Suprapubic skin (tissue), 4 donors: Measurements from ENCODE around the gene JHY. TPM values are rescaled to one million over a fixed set of nuclear protein-coding genes. Genes with fewer than 3 reads are reported as not detected.
A peak's percentile ranks its signal among the peaks of the same experiment; 100 is the strongest.

Experiments
- DNase-seq, 2 donors: peaks; one replicate each; pipeline ENCODE4 v3.0.0-alpha.2; 2019; ENCODE audit warnings: low spot score in 2 of 2
- H3K27ac ChIP-seq: fragments of 200-600 bp; sonication (generic); one replicate; pipeline ENCODE4 v1.5.1; 2019
- H3K27me3 ChIP-seq: fragments of 200-600 bp; sonication (generic); one replicate; pipeline ENCODE4 v1.5.1; 2019
- H3K36me3 ChIP-seq: fragments of 200-600 bp; sonication (generic); one replicate; pipeline ENCODE4 v1.5.1; 2019
- H3K4me1 ChIP-seq: fragments of 200-600 bp; sonication (generic); one replicate; pipeline ENCODE4 v1.5.1; 2019
- H3K4me3 ChIP-seq: fragments of 200-600 bp; sonication (generic); one replicate; pipeline ENCODE4 v1.5.1; 2019; ENCODE audit warnings: mild to moderate bottlenecking
- H3K9me3 ChIP-seq: fragments of 200-600 bp; sonication (generic); one replicate; pipeline ENCODE4 v1.5.1; 2019
- CTCF ChIP-seq, 2 donors: fragments of 200-600 bp in 1 of 2; fragments of 450-650 bp in 1 of 2; sonication (generic) in 1 of 2; IDR thresholded peaks; one replicate each; pipeline ENCODE4 v1.5.1; 2016 to 2019; ENCODE audit warnings: antibody characterized with exemption in 2 of 2, mild to moderate bottlenecking in 1 of 2, moderate library complexity in 1 of 2
- EP300 ChIP-seq: sonication (generic); formaldehyde crosslinking; IDR thresholded peaks from one replicate; pipeline ENCODE4 v1.6.1; 2017; ENCODE audit warnings: antibody characterized with exemption
- POLR2A ChIP-seq, 2 donors: fragments of 450-650 bp; IDR thresholded peaks; one replicate each; pipeline ENCODE4 v1.6.1; 2017; ENCODE audit warnings: antibody characterized with exemption in 2 of 2, mild to moderate bottlenecking in 2 of 2, moderate library complexity in 2 of 2
- POLR2AphosphoS5 ChIP-seq, 3 donors: sonication (generic); formaldehyde crosslinking; IDR thresholded peaks; one replicate each; pipeline ENCODE4 v1.6.1; 2017; ENCODE audit warnings: antibody characterized with exemption in 3 of 3
- WGBS: methylation state at CpG from one replicate; pipeline ENCODE4 v1.1.5; 2018; 5-methylcytosine and 5-hydroxymethylcytosine counted together
- total RNA-seq, 4 donors: library from RNA; depleted of rRNA; stranded (reverse); fragments of >200 nt; gene quantifications; one replicate each; pipeline ENCODE4 v1.1.0, GENCODE V29; 2016

Gene JHY
- total RNA-seq, 4 donors from 2014 or later: 2.5 to 7.6 (median 3.9) TPM

GRCh38 chr11:122872046-122872445, 10.5 kb upstream of the JHY start:
- Histone ChIP-seq H3K4me3 (no peak overlapping the region), H3K9me3 (no peaks in the 10 kb centered on the region), H3K36me3 (no peaks in the 10 kb centered on the region), H3K27me3 (no peaks in the 10 kb centered on the region), H3K27ac (no peak overlapping the region), H3K4me1 (no peaks in the 10 kb centered on the region)
- DNase-seq: no peak
- no peak for TF ChIP-seq POLR2A (IDR thresholded peaks at IDR 0.05)
- no peak for TF ChIP-seq POLR2AphosphoS5 (IDR thresholded peaks at IDR 0.05)
- TF ChIP-seq EP300: no peak
- TF ChIP-seq CTCF (IDR thresholded peaks at IDR 0.05): no peak
- WGBS: 80% methylated on average over 3 of the region's 3 CpGs

- H3K4me3 ChIP-seq: no peak overlapping the region
- TF ChIP-seq POLR2AphosphoS5 (IDR thresholded peaks at IDR 0.05): no peak
- TF ChIP-seq CTCF (IDR thresholded peaks at IDR 0.05): no peak
- TF ChIP-seq POLR2A (IDR thresholded peaks at IDR 0.05): no peak
- TF ChIP-seq EP300: no peak
- H3K27me3 ChIP-seq: no peaks in the 10 kb centered on the region
- WGBS: 77% methylated on average over 7 of the region's 7 CpGs
- no peaks in the 10 kb centered on the region for H3K9me3 ChIP-seq
- no peak overlapping the region for H3K27ac ChIP-seq
- no peaks in the 10 kb centered on the region for H3K4me1 ChIP-seq
- no peaks in the 10 kb centered on the region for H3K36me3 ChIP-seq
- no peak for DNase-seq
These were observed 7.6 kb upstream of the JHY start for GRCh38 chr11:122874991-122875390.

- TF ChIP-seq POLR2AphosphoS5 (IDR thresholded peaks at IDR 0.05): no peak
- TF ChIP-seq POLR2A (IDR thresholded peaks at IDR 0.05): no peak
- TF ChIP-seq CTCF (IDR thresholded peaks at IDR 0.05): no peak
- TF ChIP-seq EP300: no peak
- 88% methylated on average over 5 of the region's 5 CpGs for WGBS
- H3K36me3 ChIP-seq: no peaks in the 10 kb centered on the region
- H3K27me3 ChIP-seq: no peaks in the 10 kb centered on the region
- DNase-seq: no peak
- H3K4me1 ChIP-seq: peaks cover 4% of the 10 kb centered on the region
- H3K27ac ChIP-seq: no peak overlapping the region
- H3K4me3 ChIP-seq: no peak overlapping the region
- no peaks in the 10 kb centered on the region for H3K9me3 ChIP-seq
These were observed 4.8 kb upstream of the JHY start for GRCh38 chr11:122877732-122878131.

- Histone ChIP-seq H3K4me3 (no peak overlapping the region), H3K36me3 (no peaks in the 10 kb centered on the region), H3K27ac (no peak overlapping the region), H3K4me1 (peaks cover 4% of the 10 kb centered on the region), H3K27me3 (no peaks in the 10 kb centered on the region), H3K9me3 (no peaks in the 10 kb centered on the region)
- DNase-seq: no peak
- TF ChIP-seq EP300: no peak
- no peak for TF ChIP-seq POLR2A (IDR thresholded peaks at IDR 0.05)
- TF ChIP-seq CTCF (IDR thresholded peaks at IDR 0.05): no peak
- TF ChIP-seq POLR2AphosphoS5 (IDR thresholded peaks at IDR 0.05): no peak
- WGBS: 39% methylated on average over 4 of the region's 4 CpGs
These were observed 2.8 kb upstream of the JHY start for GRCh38 chr11:122879785-122880184.

GRCh38 chr11:122882857-122883645, 492 bp downstream of the JHY start:
- Histone ChIP-seq H3K36me3 (no peaks in the 10 kb centered on the region), H3K27me3 (no peaks in the 10 kb centered on the region), H3K9me3 (no peaks in the 10 kb centered on the region), H3K4me3 (peak overlapping the region; percentile 75), H3K27ac (peak overlapping the region; percentile 87), H3K4me1 (peaks cover 4% of the 10 kb centered on the region)
- DNase-seq: peak; percentile 71 to 81
- TF ChIP-seq POLR2A (IDR thresholded peaks at IDR 0.05): no peak
- no peak for TF ChIP-seq POLR2AphosphoS5 (IDR thresholded peaks at IDR 0.05)
- TF ChIP-seq CTCF (IDR thresholded peaks at IDR 0.05): no peak
- no peak for TF ChIP-seq EP300
- WGBS: under 1% methylated on average over 28 of the region's 63 CpGs
